Measurements from ENCODE around the gene TTC34. TPM values are rescaled to one million over a fixed set of nuclear protein-coding genes. Genes with fewer than 3 reads are reported as not detected.

Gene TTC34
- total and polyA plus RNA-seq, 9 of the 15 experiments (the other 6 are each of a cell fraction or from before 2014, with no cell fraction given), result 0.03 to 0.38 (median 0.05) TPM; not detected in 2

DNA sequence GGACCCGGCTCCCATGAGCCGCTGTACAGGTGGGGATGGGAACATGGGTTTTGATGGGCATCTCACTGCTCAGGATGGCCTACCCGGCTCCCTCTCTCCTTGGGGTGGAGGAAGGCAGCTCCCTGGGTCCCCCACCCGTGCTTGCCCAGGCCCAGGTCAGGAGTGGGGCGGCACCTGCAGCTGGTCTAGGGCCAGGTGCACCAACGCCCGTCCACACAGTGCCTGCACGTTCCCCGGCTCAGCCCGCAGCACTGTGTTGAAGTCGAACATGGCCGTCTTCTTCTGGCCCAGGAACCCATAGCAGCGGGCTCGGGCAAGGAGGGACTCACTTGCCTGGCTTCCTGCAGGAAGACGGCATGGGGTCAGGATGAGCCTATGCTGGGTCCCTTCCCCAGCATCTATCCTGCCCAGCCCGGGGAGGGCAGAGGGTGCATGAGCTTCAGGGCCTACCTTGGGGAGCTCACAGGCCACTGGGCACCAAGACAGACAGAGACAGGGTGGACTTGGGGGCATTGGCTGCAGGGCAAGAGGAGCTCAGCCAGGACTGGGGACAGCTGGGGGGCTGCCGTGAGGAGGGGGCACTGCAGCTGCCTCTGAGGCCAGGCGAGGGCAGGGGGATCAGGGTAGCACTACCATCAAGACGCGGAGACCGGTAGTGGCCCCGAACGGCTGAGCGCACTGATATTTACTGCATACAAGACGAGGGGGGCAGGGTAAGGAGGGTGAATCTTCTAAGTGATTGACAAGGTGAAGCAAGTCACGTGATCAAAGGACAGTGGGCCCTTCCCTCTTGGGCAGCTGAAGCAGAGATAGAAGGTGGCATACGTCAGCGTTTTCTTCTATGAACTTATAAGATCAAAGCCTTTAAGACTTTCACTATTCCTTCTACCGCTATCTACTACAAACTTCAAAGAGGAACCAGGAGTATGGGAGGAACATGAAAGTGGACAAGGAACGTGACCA lies 17.8 kb downstream of the TTC34 start (continued):
- TF ChIP-seq, protein P1, sequence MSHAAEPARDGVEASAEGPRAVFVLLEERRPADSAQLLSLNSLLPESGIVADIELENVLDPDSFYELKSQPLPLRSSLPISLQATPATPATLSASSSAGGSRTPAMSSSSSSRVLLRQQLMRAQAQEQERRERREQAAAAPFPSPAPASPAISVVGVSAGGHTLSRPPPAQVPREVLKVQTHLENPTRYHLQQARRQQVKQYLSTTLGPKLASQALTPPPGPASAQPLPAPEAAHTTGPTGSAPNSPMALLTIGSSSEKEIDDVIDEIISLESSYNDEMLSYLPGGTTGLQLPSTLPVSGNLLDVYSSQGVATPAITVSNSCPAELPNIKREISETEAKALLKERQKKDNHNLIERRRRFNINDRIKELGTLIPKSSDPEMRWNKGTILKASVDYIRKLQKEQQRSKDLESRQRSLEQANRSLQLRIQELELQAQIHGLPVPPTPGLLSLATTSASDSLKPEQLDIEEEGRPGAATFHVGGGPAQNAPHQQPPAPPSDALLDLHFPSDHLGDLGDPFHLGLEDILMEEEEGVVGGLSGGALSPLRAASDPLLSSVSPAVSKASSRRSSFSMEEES (CRISPR knock-in tag; IDR thresholded peaks at IDR 0.05), result peak; percentile 84

DNA sequence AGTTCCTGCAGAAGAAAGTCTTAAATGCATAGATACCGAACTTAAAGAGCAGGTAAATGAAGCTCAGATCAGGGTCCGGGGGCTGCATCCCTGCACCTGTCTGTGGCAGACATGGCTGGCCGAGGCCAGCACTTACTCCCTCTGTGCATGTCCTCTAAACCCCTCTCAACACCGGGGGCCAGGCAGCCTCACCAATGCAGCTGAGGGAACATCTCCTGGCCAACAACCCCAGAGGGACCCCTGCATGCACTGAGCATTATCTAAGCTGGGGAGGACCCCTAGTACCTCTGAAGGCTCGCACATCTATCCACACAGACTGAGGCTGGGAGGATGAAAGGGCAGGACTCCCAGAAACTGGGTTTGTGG lies 18.4 kb downstream of the TTC34 start:
- in situ Hi-C loops (cut with MboI), result loop anchor here (10.0 kb wide), 2 partner anchors 98 to 128 kb away; no protein-coding TSS in a partner anchor
- FAIRE-seq, result no peak
- no peak for TF ChIP-seq KAT7 (CRISPR knock-in tag; IDR thresholded peaks at IDR 0.05; ENCODE audit: borderline replicate concordance)
- no peak for TF ChIP-seq SNRNP70 (optimal IDR thresholded peaks at IDR 0.05; ENCODE audit: low read depth, low read length)
- TF ChIP-seq CCAR2 (IDR thresholded peaks at IDR 0.05; ENCODE audit: low read depth, low read length), result no peak
- TF ChIP-seq, protein P2, sequence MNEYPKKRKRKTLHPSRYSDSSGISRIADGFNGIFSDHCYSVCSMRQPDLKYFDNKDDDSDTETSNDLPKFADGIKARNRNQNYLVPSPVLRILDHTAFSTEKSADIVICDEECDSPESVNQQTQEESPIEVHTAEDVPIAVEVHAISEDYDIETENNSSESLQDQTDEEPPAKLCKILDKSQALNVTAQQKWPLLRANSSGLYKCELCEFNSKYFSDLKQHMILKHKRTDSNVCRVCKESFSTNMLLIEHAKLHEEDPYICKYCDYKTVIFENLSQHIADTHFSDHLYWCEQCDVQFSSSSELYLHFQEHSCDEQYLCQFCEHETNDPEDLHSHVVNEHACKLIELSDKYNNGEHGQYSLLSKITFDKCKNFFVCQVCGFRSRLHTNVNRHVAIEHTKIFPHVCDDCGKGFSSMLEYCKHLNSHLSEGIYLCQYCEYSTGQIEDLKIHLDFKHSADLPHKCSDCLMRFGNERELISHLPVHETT (CRISPR knock-in tag; conservative IDR thresholded peaks at IDR 0.05 in 1 of 2, IDR thresholded peaks at IDR 0.05 in 1 of 2), result no peak
- no peak for TF ChIP-seq ZKSCAN8 (CRISPR knock-in tag; IDR thresholded peaks at IDR 0.05)
- TF ChIP-seq PHF21A (IDR thresholded peaks at IDR 0.05; ENCODE audit: borderline replicate concordance, low read depth), result no peak
- TF ChIP-seq GABPB2 (CRISPR knock-in tag; conservative IDR thresholded peaks at IDR 0.05), result no peak
- no peak for TF ChIP-seq ZNF445 (CRISPR knock-in tag; IDR thresholded peaks at IDR 0.05; ENCODE audit: low read depth)
- TF ChIP-seq ZNF584 (CRISPR knock-in tag; IDR thresholded peaks at IDR 0.05; ENCODE audit: low read depth), result no peak
- no peak for TF ChIP-seq DDX20 (tag; IDR thresholded peaks at IDR 0.05; ENCODE audit: low read depth)
- no peak for TF ChIP-seq U2AF1 (optimal IDR thresholded peaks at IDR 0.05; ENCODE audit: low read depth, low read length)
- TF ChIP-seq, protein P3, sequence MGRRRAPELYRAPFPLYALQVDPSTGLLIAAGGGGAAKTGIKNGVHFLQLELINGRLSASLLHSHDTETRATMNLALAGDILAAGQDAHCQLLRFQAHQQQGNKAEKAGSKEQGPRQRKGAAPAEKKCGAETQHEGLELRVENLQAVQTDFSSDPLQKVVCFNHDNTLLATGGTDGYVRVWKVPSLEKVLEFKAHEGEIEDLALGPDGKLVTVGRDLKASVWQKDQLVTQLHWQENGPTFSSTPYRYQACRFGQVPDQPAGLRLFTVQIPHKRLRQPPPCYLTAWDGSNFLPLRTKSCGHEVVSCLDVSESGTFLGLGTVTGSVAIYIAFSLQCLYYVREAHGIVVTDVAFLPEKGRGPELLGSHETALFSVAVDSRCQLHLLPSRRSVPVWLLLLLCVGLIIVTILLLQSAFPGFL (CRISPR knock-in tag; IDR thresholded peaks at IDR 0.05), result no peak

More for the DNA sequence above, 18.4 kb downstream of the TTC34 start:
- H3K4me2 ChIP-seq (ENCODE audit: insufficient read depth, low read length), result no peak overlapping the region
- H3K4me3 ChIP-seq, result no peak overlapping the region
- intact Hi-C loops (cut with micrococcal nuclease), result no loop called here
- ATAC-seq (no peak), DNase-seq (ENCODE audit: extremely low read depth in 1 of 4, low spot score in 3 of 4) (no peak)
- WGBS (ENCODE audit: insufficient coverage, low coverage, missing lambda C conversion rate), result 0% methylated on average over 5 of the region's 5 CpGs
- no peaks in the 10 kb centered on the region for H3K9me3 ChIP-seq (replicated peaks; ENCODE audit: control insufficient read depth, insufficient read depth, low read depth, low read length)
- H3K79me2 ChIP-seq (ENCODE audit: control insufficient read depth, insufficient read depth, low read length), result no peaks in the 10 kb centered on the region
- no peaks in the 10 kb centered on the region for H3K4me1 ChIP-seq (replicated peaks in 1 of 2; ENCODE audit: control insufficient read depth in 2 of 2, insufficient read depth in 2 of 2, low read length in 2 of 2)
- H3K36me3 ChIP-seq (ENCODE audit: control insufficient read depth, insufficient read depth, low read length), result no peaks in the 10 kb centered on the region
- ChIA-PET POLR2A (interaction anchor here (0.5 kb wide), 1 partner anchor 572 kb away, joined by 3 read pairs; no protein-coding TSS in a partner anchor), CTCF (ENCODE audit: low intra/inter-chr PET ratio) (no interaction called here)
- no TSS peak for BruUV-seq (replicated peaks)
- no peak overlapping the region for H3K9ac ChIP-seq (ENCODE audit: insufficient read depth in 1 of 2, low read depth in 2 of 2, low read length in 2 of 2)
- H2AFZ ChIP-seq (ENCODE audit: low read depth, low read length), result no peak overlapping the region
- H3K9me1 ChIP-seq (ENCODE audit: control insufficient read depth, insufficient read depth, low read length), result no peaks in the 10 kb centered on the region
- no peaks in the 10 kb centered on the region for H3K27me3 ChIP-seq (ENCODE audit: control insufficient read depth in 2 of 2, insufficient read depth in 2 of 2, low read length in 2 of 2)
- H3K27ac ChIP-seq (ENCODE audit: extremely low read depth, low read depth, low read length), result no peak overlapping the region
- no peaks in the 10 kb centered on the region for H4K20me1 ChIP-seq (replicated peaks; ENCODE audit: control insufficient read depth, insufficient read depth, low read length)
